ENCODE results near the gene PPFIBP2.

Gene PPFIBP2

GRCh38 chr11:7577291-7578190 is 63.7 kb downstream of the PPFIBP2 start:
- peak; percentile 44 for DNase-seq (ENCODE audit: low spot score)

- no peak for DNase-seq (ENCODE audit: low spot score)
Measured at GRCh38 chr11:7578276-7578955, 64.6 kb downstream of the PPFIBP2 start.

GRCh38 chr11:7579361-7579791 is 65.6 kb downstream of the PPFIBP2 start:
- peak; percentile 33 for DNase-seq (ENCODE audit: low spot score)

GRCh38 chr11:7581021-7581590 is 67.3 kb downstream of the PPFIBP2 start:
- DNase-seq (ENCODE audit: low spot score), result no peak

- no peak for DNase-seq (ENCODE audit: low spot score)
Measured at GRCh38 chr11:7582338-7582985, 68.7 kb downstream of the PPFIBP2 start.

- DNase-seq (ENCODE audit: low spot score), result no peak
Measured at GRCh38 chr11:7583248-7583647, 69.4 kb downstream of the PPFIBP2 start.

GRCh38 chr11:7584910-7585309 is 71.1 kb downstream of the PPFIBP2 start:
- no peak for DNase-seq (ENCODE audit: low spot score)

GRCh38 chr11:7585816-7586215 is 72.0 kb downstream of the PPFIBP2 start:
- no peak for DNase-seq (ENCODE audit: low spot score)

- DNase-seq (ENCODE audit: low spot score), result no peak
Measured at GRCh38 chr11:7586376-7586775, 72.6 kb downstream of the PPFIBP2 start.

GRCh38 chr11:7587712-7588111 is 73.9 kb downstream of the PPFIBP2 start:
- DNase-seq (ENCODE audit: low spot score), result peak; percentile 47

- DNase-seq (ENCODE audit: low spot score), result no peak
Measured at GRCh38 chr11:7589861-7590260, 76.1 kb downstream of the PPFIBP2 start.

GRCh38 chr11:7590529-7590928 is 76.7 kb downstream of the PPFIBP2 start:
- no peak for DNase-seq (ENCODE audit: low spot score)

GRCh38 chr11:7591107-7591894 is 77.5 kb downstream of the PPFIBP2 start:
- DNase-seq (ENCODE audit: low spot score), result no peak

- no peak for DNase-seq (ENCODE audit: low spot score)
Measured at GRCh38 chr11:7591987-7592386, 78.2 kb downstream of the PPFIBP2 start.

GRCh38 chr11:7592711-7593110 is 78.9 kb downstream of the PPFIBP2 start:
- no peak for DNase-seq (ENCODE audit: low spot score)

GRCh38 chr11:7593481-7593880 is 79.7 kb downstream of the PPFIBP2 start:
- DNase-seq (ENCODE audit: low spot score), result no peak

GRCh38 chr11:7595016-7595866 is 81.4 kb downstream of the PPFIBP2 start:
- peak; percentile 51 for DNase-seq (ENCODE audit: low spot score)

GRCh38 chr11:7595951-7596350 is 82.2 kb downstream of the PPFIBP2 start:
- DNase-seq (ENCODE audit: low spot score), result no peak

GRCh38 chr11:7596975-7597391 is 83.2 kb downstream of the PPFIBP2 start:
- no peak for DNase-seq (ENCODE audit: low spot score)

- no peak for DNase-seq (ENCODE audit: low spot score)
Measured at GRCh38 chr11:7597620-7598019, 83.8 kb downstream of the PPFIBP2 start.

- DNase-seq (ENCODE audit: low spot score), result no peak
Measured at GRCh38 chr11:7599209-7599608, 85.4 kb downstream of the PPFIBP2 start.
